ENCODE results near the gene IMMP2L.
A peak's percentile ranks its signal among the peaks of the same experiment; 100 is the strongest.

IMMP2L gene

DNA sequence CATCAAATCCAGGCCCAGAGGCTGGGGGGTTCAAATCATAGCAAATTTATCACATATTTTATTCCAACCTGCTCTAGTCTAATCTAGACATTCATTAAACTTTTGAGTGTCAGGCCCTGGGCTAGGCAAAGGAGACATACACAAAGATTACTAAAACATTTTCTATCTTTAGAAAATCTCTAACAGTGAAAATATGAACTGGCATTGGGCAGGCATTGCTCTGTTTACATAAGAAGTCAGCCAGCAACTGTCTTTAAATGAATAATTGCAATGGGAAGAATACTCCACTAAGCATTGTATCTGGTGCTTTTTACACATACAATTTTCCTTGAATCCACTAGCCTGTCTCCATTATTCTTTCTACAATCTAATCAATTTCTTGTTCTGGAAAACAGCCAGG, 693.8 kb downstream of the IMMP2L start:
- H3K4me3 ChIP-seq (ENCODE audit: insufficient read depth, low read length, poor library complexity, severe bottlenecking) = no peak overlapping the region
- H3K79me2 ChIP-seq (ENCODE audit: insufficient read depth, low read length) = no peaks in the 10 kb centered on the region
- no peaks in the 10 kb centered on the region for H3K9me3 ChIP-seq (ENCODE audit: insufficient read depth, low read length)
- H3K27ac ChIP-seq (ENCODE audit: low read depth, low read length) = no peak overlapping the region
- TF ChIP-seq, protein P1, sequence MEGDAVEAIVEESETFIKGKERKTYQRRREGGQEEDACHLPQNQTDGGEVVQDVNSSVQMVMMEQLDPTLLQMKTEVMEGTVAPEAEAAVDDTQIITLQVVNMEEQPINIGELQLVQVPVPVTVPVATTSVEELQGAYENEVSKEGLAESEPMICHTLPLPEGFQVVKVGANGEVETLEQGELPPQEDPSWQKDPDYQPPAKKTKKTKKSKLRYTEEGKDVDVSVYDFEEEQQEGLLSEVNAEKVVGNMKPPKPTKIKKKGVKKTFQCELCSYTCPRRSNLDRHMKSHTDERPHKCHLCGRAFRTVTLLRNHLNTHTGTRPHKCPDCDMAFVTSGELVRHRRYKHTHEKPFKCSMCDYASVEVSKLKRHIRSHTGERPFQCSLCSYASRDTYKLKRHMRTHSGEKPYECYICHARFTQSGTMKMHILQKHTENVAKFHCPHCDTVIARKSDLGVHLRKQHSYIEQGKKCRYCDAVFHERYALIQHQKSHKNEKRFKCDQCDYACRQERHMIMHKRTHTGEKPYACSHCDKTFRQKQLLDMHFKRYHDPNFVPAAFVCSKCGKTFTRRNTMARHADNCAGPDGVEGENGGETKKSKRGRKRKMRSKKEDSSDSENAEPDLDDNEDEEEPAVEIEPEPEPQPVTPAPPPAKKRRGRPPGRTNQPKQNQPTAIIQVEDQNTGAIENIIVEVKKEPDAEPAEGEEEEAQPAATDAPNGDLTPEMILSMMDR (IDR thresholded peaks at IDR 0.05; ENCODE audit: insufficient read depth, low read length, poor library complexity, severe bottlenecking) = no peak
- TF ChIP-seq EZH2phosphoT487 (conservative IDR thresholded peaks at IDR 0.05; ENCODE audit: low read length) = no peak
- no peaks in the 10 kb centered on the region for H3K9me2 ChIP-seq (replicated peaks; ENCODE audit: insufficient read depth, low read length)
- H3K4me2 ChIP-seq (ENCODE audit: low read depth, low read length, poor library complexity, severe bottlenecking) = no peak overlapping the region
- no peaks in the 10 kb centered on the region for H4K20me1 ChIP-seq (ENCODE audit: low read depth, low read length)
- H2AFZ ChIP-seq (ENCODE audit: low read depth, low read length, severe bottlenecking) = no peak overlapping the region
- H3F3A ChIP-seq (ENCODE audit: insufficient read depth) = no peaks in the 10 kb centered on the region
- H3K27me3 ChIP-seq (ENCODE audit: low read length) = no peaks in the 10 kb centered on the region
- no peaks in the 10 kb centered on the region for H3K36me3 ChIP-seq (ENCODE audit: low read length)
- H3K9ac ChIP-seq (ENCODE audit: low read length) = no peak overlapping the region

DNA sequence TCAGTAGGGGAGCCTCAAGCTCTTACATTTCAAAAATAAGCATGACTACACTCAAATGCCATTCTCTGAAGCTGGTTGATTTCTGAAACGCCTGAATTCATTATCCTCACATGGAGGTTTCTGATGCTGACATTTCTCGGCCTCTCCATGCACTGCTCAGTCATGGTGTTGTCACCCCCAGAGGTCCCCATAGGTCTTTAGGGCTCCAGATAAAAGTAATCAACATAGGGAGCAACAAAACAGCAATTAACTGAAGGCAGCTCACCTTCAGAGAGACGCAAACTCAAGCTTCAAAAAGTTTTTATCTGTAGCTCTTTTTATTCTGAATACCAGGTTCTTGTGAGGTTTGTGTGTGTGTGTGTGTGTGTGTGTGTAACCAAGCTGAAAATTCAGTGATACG, 694.5 kb downstream of the IMMP2L start:
- no peaks in the 10 kb centered on the region for H3K36me3 ChIP-seq (ENCODE audit: low read length)
- H4K20me1 ChIP-seq (ENCODE audit: low read depth, low read length) = no peaks in the 10 kb centered on the region
- H3K79me2 ChIP-seq (ENCODE audit: insufficient read depth, low read length) = no peaks in the 10 kb centered on the region
- no peaks in the 10 kb centered on the region for H3K9me2 ChIP-seq (replicated peaks; ENCODE audit: insufficient read depth, low read length)
- H3K9me3 ChIP-seq (ENCODE audit: insufficient read depth, low read length) = no peaks in the 10 kb centered on the region
- no peak overlapping the region for H3K27ac ChIP-seq (ENCODE audit: low read depth, low read length)
- H3F3A ChIP-seq (ENCODE audit: insufficient read depth) = no peaks in the 10 kb centered on the region
- no peak overlapping the region for H3K4me2 ChIP-seq (ENCODE audit: low read depth, low read length, poor library complexity, severe bottlenecking)
- H2AFZ ChIP-seq (ENCODE audit: low read depth, low read length, severe bottlenecking) = peak overlapping the region; percentile 4
- no peak overlapping the region for H3K4me3 ChIP-seq (ENCODE audit: insufficient read depth, low read length, poor library complexity, severe bottlenecking)
- no peaks in the 10 kb centered on the region for H3K27me3 ChIP-seq (ENCODE audit: low read length)
- no peak overlapping the region for H3K9ac ChIP-seq (ENCODE audit: low read length)
- TF ChIP-seq, protein P1 (IDR thresholded peaks at IDR 0.05; ENCODE audit: insufficient read depth, low read length, poor library complexity, severe bottlenecking) = no peak
- no peak for TF ChIP-seq EZH2phosphoT487 (conservative IDR thresholded peaks at IDR 0.05; ENCODE audit: low read length)

GRCh38 chr7:110863258-110863657, 699.0 kb downstream of the IMMP2L start:
- no peak overlapping the region for H2AFZ ChIP-seq (ENCODE audit: low read depth, low read length, severe bottlenecking)
- H3K36me3 ChIP-seq (ENCODE audit: low read length) = no peaks in the 10 kb centered on the region
- no peak overlapping the region for H3K27ac ChIP-seq (ENCODE audit: low read depth, low read length)
- H3K79me2 ChIP-seq (ENCODE audit: insufficient read depth, low read length) = no peaks in the 10 kb centered on the region
- H3K9me2 ChIP-seq (replicated peaks; ENCODE audit: insufficient read depth, low read length) = no peaks in the 10 kb centered on the region
- H3K27me3 ChIP-seq (ENCODE audit: low read length) = no peaks in the 10 kb centered on the region
- H3K9me3 ChIP-seq (ENCODE audit: insufficient read depth, low read length) = no peaks in the 10 kb centered on the region
- no peak overlapping the region for H3K4me3 ChIP-seq (ENCODE audit: insufficient read depth, low read length, poor library complexity, severe bottlenecking)
- no peaks in the 10 kb centered on the region for H4K20me1 ChIP-seq (ENCODE audit: low read depth, low read length)
- H3K4me2 ChIP-seq (ENCODE audit: low read depth, low read length, poor library complexity, severe bottlenecking) = no peak overlapping the region
- TF ChIP-seq, protein P1 (IDR thresholded peaks at IDR 0.05; ENCODE audit: insufficient read depth, low read length, poor library complexity, severe bottlenecking) = no peak
- TF ChIP-seq EZH2phosphoT487 (conservative IDR thresholded peaks at IDR 0.05; ENCODE audit: low read length) = no peak
- H3F3A ChIP-seq (ENCODE audit: insufficient read depth) = no peaks in the 10 kb centered on the region
- no peak overlapping the region for H3K9ac ChIP-seq (ENCODE audit: low read length)

All from SU-DHL-6 (cell line).